ENCODE data around the gene FMOD.

Gene FMOD

GRCh38 chr1:203325418-203326091 is 25.4 kb downstream of the FMOD start:
- Histone ChIP-seq H3K36me3 (ENCODE audit: control insufficient read depth in 2 of 2, insufficient read depth in 1 of 2, low read length in 2 of 2) (no peaks in the 10 kb centered on the region), H3K4me3 (ENCODE audit: low read depth, low read length) (no peak overlapping the region), H3K27ac (ENCODE audit: extremely low read depth, low read depth, low read length) (peak overlapping the region; percentile 88), H3K9me3 (ENCODE audit: control insufficient read depth, insufficient read depth, low read depth, low read length) (no peaks in the 10 kb centered on the region), H3K4me1 (ENCODE audit: control insufficient read depth, insufficient read depth, low read length) (peaks cover 42% of the 10 kb centered on the region)
- ChIA-PET POLR2A (interaction anchor here (3.4 to 5.8 kb wide), 2 partner anchors 9 to 17 kb away, joined by 22 to 90 read pairs; partner anchors contain the start of gene BTG2), CTCF (interaction anchor here (0.7 to 5.3 kb wide), 8 partner anchors 9 to 58 kb away, joined by 3 to 28 read pairs (median 4); no protein-coding TSS in a partner anchor)
- TF ChIP-seq ZNF341 (tag by site-specific recombination; IDR thresholded peaks at IDR 0.05; ENCODE audit: low read depth) (peak; percentile 82), ZEB2 (tag by site-specific recombination; IDR thresholded peaks at IDR 0.05) (0 out of 2 replicates have a peak, but pooled peaks have one; percentile 23), ZBTB48 (tag by site-specific recombination; IDR thresholded peaks at IDR 0.05) (0 out of 2 replicates have a peak, but pooled peaks have one; percentile 22), ZBTB21 (tag by site-specific recombination; IDR thresholded peaks at IDR 0.05) (no peak), ZSCAN18 (tag by site-specific recombination; IDR thresholded peaks at IDR 0.05) (no peak), ZBTB17 (tag by site-specific recombination; IDR thresholded peaks at IDR 0.05) (peak; percentile 42; the same call in 1 of the 2 replicates), ZNF18 (tag by site-specific recombination; IDR thresholded peaks at IDR 0.05) (no peak), ZNF707 (tag by site-specific recombination; IDR thresholded peaks at IDR 0.05) (no peak), IKZF3 (tag by site-specific recombination; IDR thresholded peaks at IDR 0.05) (0 out of 2 replicates have a peak, but pooled peaks have one; percentile 0), PRDM10 (tag by site-specific recombination; IDR thresholded peaks at IDR 0.05) (peak; percentile 73), ZBTB20 (tag by site-specific recombination; IDR thresholded peaks at IDR 0.05) (0 out of 2 replicates have a peak, but pooled peaks have one; percentile 27), ZNF596 (tag by site-specific recombination; IDR thresholded peaks at IDR 0.05) (no peak)

- H3K27ac ChIP-seq (ENCODE audit: extremely low read depth, low read depth, low read length) = peak overlapping the region; percentile 56
- H3K4me3 ChIP-seq (ENCODE audit: low read depth, low read length) = no peak overlapping the region
- peaks cover 42% of the 10 kb centered on the region for H3K4me1 ChIP-seq (ENCODE audit: control insufficient read depth, insufficient read depth, low read length)
- H3K9me3 ChIP-seq (ENCODE audit: control insufficient read depth, insufficient read depth, low read depth, low read length) = no peaks in the 10 kb centered on the region
- POLR2A ChIA-PET = interaction anchor here (3.4 to 5.8 kb wide), 2 partner anchors 8 to 17 kb away, joined by 22 to 90 read pairs; partner anchors contain the start of gene BTG2
- CTCF ChIA-PET = interaction anchor here (0.5 to 5.3 kb wide), 9 partner anchors 9 to 423 kb away, joined by 3 to 28 read pairs (median 4); no protein-coding TSS in a partner anchor
- H3K36me3 ChIP-seq (ENCODE audit: control insufficient read depth in 2 of 2, insufficient read depth in 1 of 2, low read length in 2 of 2) = no peaks in the 10 kb centered on the region
- peak; percentile 95 for TF ChIP-seq SCRT2 (tag by site-specific recombination; IDR thresholded peaks at IDR 0.05)
- peak; percentile 20; the same call in 1 of the 2 replicates for TF ChIP-seq SP7 (tag by site-specific recombination; IDR thresholded peaks at IDR 0.05)
- no peak for TF ChIP-seq ZSCAN4 (tag by site-specific recombination; IDR thresholded peaks at IDR 0.05)
- TF ChIP-seq GLI4 (tag by site-specific recombination; IDR thresholded peaks at IDR 0.05) = no peak
- TF ChIP-seq ZNF354C (tag by site-specific recombination; IDR thresholded peaks at IDR 0.05; ENCODE audit: borderline replicate concordance, low read depth) = no peak
- no peak for TF ChIP-seq KLF16 (tag by site-specific recombination; IDR thresholded peaks at IDR 0.05)
- TF ChIP-seq ZFHX2 (tag by site-specific recombination; conservative IDR thresholded peaks at IDR 0.05) = peak; percentile 72
- no peak for TF ChIP-seq GLIS2 (tag by site-specific recombination; IDR thresholded peaks at IDR 0.05)
- no peak for TF ChIP-seq SP2 (tag by site-specific recombination; IDR thresholded peaks at IDR 0.05)
- 0 out of 2 replicates have a peak, but pooled peaks have one; percentile 45 for TF ChIP-seq IKZF3 (tag by site-specific recombination; IDR thresholded peaks at IDR 0.05)
- TF ChIP-seq KLF1 (tag by site-specific recombination; IDR thresholded peaks at IDR 0.05) = no peak
- TF ChIP-seq ZNF398 (tag by site-specific recombination; IDR thresholded peaks at IDR 0.05) = peak; percentile 80
- no peak for TF ChIP-seq OSR2 (tag by site-specific recombination; IDR thresholded peaks at IDR 0.05)
These were observed 25.9 kb downstream of the FMOD start for GRCh38 chr1:203325026-203325417.
